AML-193 (cell line): ENCODE results near the gene AKAP7.
"Not testable (repeated sequence)": the region's sequence is repeated elsewhere in the genome, so short reads cannot be mapped to it uniquely, and the experiment has no call there.

ENCODE experiments used
- DNase-seq, 2 experiments: peaks; one replicate each; lab custom pipeline; 2025; lab: John Stamatoyannopoulos, UW

AKAP7 gene

DNA sequence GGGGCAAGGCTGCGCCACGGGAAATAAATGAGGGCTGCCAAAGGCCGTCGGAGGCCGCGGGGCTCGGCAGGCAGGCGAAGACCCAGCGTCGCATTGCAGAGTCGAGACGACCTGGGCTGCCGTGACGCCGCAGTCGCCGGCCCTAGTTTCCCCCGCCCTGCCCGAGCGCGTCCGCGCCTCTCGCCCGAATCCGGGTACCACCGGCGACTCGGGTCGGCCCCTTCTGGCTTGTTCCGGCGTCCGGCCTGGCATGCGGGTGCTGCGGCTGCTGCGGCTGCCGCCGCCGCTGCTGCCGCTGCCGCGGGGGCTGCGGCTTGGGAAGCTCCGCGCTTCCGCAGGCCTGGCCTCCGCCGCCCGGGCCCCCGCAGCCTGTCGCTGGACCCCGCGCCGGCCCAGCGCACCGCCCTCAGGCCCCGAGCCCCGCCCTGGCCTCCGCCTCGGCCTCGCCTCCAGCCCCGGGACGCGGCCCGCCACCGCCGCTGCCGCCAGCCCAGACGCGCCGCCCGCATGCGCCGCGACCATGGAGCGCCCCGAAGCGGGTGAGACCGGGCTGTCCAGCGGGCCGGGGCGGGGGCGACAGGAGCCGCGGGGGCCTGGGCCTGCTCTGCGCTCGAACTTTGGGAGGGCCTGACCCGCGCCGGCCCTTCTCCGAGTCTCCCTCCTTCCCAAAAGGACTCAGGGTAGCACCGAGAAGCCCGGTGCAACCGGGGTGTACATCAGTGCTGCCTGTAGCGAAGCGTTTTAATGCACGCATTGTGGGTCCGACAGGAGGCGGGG lies at the start of gene AKAP7:
TSS of gene AKAP7 (plus strand) at position 224 of the 777 bp plus-strand sequence. CDS start at position 521, 297 bp downstream.
- DNase-seq = peak; percentile 59 to 60

DNA sequence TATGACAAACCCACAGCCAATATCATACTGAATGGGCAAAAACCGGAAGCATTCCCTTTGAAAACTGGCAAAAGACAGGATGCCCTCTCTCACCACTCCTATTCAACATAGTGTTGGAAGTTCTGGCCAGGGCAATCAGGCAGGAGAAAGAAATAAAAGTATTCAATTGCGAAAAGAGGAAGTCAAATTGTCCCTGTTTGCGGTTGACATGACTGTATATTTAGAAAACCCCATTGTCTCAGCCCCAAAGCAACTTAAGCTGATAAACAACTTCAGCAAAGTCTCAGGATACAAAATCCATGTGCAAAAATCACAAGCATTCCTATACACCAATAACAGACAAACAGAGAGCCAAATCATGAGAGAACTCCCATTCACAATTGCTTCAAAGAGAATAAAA lies 44.9 kb upstream of the AKAP7 start:
- DNase-seq = peak; percentile 31 to 32

DNA sequence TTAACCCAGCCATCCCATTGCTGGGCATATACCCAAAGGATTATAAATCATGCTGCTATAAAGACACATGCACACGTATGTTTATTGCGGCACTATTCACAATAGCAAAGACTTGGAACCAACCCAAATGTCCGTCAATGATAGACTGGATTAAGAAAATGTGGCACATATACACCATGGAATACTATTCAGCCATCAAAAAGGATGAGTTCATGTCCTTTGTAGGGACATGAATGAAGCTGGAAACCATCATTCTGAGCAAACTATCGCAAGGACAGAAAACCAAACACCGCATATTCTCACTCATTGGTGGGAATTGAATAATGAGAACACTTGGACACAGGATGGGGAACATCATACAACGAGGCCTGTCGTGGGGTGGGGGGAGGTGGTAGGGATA lies 43.3 kb upstream of the AKAP7 start:
- not testable (repeated sequence) for DNase-seq

DNA sequence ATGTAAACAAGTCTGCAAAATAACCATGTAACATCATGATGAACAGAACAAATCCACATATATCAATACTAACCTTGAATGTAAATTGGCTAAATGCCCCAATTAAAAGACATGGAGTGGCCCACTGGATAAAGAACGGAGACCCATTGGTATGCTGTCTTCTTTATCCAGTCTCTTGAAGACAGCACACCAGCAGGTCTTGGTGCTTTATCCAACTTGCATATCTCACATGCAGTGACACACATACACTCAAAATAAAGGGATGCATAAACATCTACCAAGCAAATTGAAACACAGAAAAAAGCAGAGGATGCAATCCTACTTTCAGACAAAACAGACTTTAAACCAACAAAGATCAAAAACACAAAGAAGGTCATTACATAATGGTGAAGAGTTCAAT lies 41.9 kb upstream of the AKAP7 start:
- DNase-seq = no peak

DNA sequence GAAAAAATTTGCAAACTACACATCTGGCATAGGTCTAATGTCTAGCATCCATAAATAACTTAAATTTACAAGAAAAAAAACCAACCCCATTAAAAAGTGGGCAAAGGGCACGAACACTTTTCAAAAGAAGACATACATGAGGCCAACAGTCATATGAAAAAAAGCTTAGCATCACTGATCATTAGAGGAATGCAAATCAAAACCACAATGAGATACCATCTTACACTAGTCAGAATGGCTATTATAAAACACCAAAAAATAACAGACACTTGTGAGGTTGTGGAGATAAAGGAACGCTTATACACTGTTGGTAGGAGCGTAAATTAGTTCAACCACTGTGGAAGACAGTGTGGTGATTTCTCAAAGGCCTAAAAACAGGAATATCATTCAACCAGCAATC lies 38.5 kb upstream of the AKAP7 start:
- no peak for DNase-seq

DNA sequence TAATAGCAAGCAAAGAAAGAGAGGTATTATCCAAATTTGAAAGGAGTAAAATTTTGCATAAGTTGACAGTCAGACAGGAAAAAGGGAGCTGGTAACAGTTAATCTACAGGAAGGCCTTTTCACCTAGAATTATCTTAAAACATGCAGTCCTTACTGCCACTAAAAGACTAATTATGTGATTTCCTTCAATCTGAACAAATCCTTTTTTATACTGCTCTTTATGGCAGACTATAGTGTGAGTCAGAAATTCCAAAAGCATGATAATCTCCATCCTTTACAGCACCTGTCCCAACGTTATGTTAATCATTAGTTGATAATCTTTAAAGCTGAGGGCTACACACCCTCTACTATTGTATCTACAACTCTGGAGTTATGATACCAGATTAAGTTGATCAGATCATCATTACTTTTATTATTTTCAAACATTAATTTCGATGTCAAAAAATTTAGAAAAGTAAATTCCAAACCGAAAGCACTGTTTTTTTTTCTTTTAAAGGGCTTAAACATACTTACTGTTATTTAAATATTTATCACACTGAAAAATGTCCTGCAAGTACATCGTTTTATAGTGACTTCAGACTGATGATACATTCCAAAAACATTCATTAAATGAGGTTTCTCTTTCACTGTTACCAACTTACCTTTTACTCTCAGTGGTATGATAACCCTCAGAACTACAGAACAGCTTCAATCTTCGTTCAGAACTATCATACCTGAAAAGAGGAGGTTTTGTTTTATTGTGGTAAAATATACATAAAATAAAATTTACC lies 33.2 kb upstream of the AKAP7 start:
- no peak for DNase-seq

DNA sequence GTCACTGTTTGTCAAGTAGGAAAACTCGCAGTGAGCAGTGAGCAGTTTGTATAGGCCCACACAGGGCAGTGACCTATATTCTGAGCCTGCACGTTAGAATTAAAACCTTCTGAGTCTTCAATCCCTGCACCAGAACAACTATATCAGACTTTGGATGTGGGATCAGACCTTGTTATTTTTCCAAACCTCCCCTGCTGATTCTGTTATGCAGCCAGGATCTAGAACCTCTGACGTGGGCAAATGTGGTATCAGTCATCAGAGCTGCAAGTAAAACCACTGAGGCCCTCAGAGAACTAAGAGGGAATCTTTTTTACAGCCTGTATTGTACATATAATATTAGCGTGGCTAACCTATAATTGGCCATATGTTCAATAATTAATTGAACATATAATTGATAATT lies 32.0 kb upstream of the AKAP7 start:
- no peak for DNase-seq

DNA sequence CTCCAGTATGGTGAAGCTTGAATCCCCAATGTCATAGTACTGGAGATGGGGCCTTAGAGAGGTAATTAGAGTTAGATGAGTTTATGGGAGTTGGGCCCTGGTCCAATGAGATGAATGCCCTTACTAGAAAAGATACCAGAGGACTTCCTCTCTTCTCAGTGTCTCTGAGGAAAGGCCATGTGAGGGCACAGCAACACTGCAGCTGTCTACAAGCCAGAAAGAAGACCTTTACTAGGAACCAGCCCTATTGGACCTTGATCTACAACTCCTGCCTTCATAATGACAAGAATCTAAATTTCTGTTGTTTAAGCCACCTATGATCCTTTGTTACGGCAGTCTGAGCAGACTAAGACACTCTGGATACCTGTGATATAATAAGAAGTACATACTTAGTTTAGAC lies 31.4 kb upstream of the AKAP7 start:
- no peak for DNase-seq

DNA sequence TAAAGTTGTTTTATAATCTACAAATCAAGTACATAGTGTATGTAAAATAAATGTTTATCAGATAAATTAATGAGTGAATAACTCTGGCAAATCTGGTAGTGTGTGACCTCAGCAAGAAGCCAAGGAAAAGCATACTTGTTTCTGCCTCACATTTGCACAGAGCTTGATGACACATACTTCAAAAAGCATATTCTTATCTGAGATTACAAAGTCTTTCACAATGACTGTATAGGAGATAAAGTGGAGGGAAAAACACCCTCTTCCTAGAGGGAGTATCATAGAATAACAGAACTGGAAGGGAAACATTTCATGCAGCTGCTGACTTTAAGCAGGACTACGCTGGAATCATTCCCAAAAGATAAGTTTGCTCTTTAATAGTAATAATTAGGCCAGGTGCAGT lies 28.1 kb upstream of the AKAP7 start:
- no peak for DNase-seq

DNA sequence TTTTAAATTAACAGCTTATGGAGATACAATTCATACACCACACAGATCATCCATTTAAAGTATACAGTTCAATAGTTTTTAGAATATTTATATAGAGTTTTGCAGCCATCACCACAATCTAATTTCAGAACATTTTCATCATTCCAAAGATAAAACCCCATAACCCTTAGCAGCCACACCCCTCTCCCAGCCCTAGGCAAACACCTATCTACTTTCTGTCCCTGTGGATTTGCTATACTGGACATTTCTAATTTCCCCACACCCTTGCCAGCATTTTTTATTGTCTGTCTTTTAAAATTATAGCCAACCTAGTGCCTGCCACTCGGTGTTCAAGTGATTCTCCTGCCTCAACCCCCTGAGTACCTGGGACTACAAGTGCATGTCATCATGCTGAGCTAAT lies 23.0 kb upstream of the AKAP7 start:
- no peak for DNase-seq

DNA sequence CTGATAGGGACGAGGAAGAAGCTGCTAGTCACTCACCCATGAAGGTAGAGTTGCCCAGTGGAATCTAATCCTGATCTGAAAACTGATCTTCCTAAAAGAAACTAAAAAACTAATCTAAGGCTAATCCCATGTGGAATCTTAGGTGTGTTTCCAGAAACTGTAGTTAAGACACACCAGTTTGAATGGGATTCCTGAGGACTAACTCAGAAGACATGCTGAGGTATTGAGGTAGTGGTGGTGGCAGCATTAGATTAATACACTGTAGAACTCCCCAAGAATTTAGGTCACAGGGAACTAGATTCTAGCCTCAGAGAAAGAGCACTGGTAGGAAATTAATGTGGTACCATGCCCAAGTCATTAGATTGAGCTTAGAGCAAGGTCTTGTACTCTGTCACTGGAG lies 19.6 kb upstream of the AKAP7 start:
- no peak for DNase-seq

DNA sequence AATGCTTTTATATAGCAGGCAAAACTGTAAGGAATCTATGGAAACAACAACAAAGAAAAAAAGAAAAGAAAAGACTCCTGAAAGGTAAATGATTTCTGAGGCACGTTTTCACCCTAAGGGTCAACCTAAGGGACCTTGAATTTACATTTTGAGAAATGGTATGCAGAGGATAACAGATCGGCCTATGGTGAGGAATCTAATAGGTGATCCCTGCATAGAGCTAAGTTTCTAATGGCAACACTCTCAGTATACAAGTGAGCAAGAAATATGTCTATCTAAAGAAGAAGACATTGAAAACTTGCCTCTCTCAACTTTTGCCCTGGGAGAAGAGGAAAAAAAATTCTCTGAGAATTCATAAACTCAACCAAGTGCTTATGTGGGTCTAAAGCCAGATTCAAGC lies 18.9 kb upstream of the AKAP7 start:
- no peak for DNase-seq

DNA sequence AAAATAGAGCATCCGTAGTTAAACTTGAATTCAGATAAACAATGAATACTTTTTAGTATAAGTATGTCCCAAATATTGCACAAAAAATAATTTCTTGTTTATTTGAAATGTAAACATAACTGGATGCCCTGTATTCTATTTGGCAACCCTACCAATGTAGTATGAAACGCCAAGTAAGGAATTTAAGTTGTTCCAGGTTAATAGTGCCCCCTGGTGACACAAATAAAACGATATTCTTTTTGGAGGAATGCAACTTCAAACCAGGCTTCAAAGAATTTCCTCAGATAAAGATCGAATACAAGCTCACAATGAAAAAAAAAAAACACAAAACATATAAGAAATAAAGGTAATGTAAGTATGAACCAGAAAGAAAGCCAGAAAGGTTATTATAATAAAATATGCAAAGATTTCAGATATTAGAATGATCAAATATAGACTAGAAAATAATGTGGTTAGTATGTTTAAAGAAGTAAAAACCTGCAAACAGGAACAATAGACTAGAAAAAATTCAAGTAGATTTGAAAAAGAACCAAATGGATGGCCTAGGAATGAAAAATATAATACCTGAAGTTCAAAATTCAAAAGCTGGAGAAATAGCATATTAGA lies 18.4 kb upstream of the AKAP7 start:
- DNase-seq = peak; percentile 64 to 74

DNA sequence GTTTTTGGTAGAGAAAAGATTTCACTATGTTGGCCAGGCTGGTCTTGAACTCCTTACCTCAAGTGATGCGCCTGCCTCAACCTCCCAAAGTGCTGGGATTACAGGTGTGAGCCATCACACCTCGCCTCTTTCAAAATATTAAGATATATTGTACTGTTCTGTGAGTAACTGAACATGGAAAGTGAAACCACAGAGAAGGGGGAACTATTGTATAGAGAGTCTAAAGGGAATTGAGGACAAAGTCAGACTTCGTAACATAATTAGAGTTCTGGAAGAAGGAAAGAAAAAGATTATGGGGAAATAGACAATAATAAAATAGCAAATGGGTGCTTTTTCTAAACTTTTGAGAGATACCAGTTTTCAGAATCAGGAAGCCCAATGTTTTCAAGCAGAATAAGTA lies 17.4 kb upstream of the AKAP7 start:
- no peak for DNase-seq

DNA sequence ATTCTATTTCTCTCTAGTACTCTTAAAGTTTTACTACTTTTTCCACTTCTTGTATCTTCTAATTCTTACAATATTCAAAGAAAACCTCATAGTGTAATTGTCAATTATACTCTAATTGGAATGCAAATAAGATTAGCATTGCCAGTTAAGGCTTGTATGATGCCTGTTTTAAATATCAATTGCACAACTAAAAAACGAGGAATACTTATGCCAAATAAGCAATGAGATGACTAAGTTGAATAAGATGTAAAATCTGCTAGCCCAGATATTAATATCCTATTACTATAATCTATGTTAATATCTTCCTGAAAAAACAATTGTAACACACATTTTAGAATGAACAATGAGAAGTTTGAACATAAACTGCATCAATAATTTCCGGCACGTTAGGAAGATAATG lies 13.3 kb upstream of the AKAP7 start:
- DNase-seq = no peak

DNA sequence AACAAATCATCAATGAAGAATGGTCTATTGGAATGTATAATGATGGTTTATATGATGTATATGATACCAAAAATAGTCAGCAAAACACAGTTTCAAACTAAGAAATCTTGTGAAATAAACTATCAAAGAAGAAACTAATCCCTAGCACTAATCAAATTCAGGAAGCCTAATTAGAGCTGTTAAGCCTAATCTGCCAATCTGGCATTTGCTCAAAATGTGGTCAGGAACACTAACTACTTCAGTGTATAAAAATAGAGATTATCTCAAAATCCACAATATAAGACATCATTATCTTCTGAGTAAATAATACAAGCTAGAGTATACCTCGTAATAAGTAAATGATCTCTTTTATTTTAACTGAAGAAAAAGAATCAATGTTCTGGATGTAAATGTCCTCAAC lies 12.8 kb upstream of the AKAP7 start:
- no peak for DNase-seq

DNA sequence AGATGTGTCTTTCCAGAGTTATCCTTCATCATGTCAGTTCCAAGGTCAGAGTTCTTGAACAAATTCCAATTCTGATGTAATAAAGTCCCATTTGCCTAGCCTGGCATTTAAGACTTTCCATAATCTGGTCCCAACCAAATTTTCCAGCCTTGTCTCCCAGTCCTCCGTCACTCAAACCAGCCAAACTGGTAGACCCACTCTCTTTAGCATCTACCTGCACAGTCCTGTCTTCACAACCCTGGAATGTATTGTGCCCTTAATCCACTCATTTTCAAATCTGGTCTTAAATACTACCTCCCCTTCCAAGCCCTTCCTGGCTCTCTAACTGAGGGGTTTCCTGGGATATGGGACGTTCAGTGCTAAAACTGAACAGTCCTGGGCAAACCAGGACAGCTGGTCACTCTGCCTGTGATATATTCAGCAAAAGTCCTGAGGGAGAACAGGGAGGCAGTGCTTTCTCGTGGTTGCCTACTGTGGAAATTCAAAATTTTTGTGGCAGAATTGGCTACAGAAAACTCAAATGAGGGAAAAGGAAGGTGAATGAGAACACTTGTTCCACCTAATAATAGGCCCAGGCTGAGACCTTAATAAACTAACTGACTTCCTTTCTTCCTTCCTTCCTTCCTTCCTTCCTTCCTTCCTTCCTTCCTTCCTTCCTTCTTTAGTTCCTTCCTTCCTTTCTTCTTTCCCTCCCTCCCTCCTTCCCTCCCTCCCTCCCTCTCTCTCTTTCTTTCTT lies 10.8 kb upstream of the AKAP7 start:
- DNase-seq = no peak

DNA sequence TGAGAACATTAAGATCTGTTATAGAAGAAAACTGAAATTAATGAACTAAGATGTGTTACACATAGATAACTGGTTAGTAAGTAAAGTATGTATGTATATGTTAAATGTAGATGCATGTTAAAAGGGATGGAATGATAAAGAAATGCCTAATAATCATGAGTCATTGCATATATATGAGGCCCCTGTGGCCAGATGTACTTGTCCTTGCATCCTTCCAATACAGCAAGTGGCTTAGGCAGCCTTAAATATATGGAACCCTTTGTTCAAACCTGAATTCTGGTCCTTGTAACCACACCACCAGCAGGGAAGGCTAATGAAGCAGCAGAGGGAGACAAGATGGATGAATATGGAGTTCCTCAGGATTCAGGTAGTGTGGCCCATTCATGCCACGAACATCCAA lies 9.8 kb upstream of the AKAP7 start:
- no peak for DNase-seq

DNA sequence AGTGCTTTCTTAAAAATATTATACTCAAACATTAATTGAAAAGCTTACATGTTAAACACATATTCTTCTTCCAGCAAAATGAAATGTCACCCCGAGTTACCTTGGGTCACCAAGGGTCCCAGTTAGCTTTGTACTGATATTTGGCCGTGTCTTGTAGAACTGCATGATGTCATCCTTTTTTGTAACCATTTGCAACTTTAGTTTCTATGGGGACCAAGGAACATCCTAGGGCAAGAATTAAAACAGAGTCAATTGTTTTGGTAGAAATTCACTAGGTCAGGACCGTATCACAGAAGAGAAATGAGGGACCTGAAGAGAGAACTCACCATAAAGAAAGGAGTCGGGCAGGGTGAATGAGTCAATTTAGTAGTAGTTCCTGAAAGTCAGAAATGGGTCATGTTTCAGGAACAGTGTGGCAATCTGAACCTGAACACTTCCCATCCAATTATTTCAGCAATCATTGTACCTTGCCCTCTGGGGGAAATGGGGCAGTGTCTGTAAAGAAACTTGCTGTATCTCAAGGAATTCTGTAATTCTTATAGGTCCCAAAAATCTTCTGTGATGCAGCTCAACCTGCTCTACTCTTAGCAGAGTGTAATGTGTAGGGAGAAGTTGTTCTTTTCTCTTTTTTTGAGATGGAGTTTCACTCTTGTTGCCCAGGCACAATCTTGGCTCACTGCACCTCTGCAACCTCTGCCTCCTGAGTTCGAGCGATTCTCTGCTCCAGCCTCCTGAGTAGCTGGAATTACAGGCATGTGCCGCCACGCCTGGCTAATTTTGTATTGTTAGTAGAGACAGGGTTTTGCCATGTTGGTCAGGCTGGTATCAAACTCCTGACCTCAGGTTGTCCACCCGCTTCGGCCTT lies 5.3 kb upstream of the AKAP7 start:
- no peak for DNase-seq

DNA sequence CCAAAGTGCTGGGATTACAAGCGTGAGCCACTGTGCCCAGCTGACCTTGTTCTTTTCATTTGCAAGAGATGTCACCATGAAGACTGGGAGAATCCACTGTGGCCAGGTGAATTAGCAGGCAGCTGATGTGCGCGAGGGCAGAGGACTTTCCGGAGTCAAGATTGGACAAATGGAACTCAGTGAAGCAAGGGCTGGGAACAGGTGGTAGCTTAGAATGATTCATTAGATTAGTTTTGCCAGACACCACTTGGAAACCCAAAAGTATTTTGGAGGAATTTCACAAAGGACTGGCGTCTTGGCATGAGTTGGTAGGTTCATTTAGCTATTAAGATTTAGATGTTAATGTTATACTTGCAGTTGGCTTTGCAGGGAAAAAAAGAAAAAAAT lies 4.7 kb upstream of the AKAP7 start:
- no peak for DNase-seq

DNA sequence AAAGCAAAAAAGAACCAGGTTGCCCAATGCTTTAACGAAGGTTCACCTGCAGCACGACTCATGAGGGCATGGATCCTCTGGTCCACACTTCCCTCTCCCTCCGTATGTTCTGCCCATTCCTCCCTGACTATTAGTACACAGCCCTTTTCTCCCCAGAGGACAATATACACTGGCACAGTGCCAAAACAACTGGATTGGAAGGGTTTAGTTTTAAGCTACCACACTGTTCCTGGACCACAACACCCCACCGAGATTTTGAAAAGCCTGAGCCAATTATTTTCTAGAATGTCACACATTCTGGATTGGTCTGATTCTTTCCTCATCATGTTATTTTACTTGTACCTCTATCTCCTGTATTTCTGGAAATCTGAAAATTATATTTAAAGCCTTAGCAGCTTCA lies 2.9 kb upstream of the AKAP7 start:
- DNase-seq = no peak
